ENCODE results near the gene DIS3. TPM values are rescaled to one million over a fixed set of nuclear protein-coding genes. Genes with fewer than 3 reads are reported as not detected.

Gene DIS3, protein sequence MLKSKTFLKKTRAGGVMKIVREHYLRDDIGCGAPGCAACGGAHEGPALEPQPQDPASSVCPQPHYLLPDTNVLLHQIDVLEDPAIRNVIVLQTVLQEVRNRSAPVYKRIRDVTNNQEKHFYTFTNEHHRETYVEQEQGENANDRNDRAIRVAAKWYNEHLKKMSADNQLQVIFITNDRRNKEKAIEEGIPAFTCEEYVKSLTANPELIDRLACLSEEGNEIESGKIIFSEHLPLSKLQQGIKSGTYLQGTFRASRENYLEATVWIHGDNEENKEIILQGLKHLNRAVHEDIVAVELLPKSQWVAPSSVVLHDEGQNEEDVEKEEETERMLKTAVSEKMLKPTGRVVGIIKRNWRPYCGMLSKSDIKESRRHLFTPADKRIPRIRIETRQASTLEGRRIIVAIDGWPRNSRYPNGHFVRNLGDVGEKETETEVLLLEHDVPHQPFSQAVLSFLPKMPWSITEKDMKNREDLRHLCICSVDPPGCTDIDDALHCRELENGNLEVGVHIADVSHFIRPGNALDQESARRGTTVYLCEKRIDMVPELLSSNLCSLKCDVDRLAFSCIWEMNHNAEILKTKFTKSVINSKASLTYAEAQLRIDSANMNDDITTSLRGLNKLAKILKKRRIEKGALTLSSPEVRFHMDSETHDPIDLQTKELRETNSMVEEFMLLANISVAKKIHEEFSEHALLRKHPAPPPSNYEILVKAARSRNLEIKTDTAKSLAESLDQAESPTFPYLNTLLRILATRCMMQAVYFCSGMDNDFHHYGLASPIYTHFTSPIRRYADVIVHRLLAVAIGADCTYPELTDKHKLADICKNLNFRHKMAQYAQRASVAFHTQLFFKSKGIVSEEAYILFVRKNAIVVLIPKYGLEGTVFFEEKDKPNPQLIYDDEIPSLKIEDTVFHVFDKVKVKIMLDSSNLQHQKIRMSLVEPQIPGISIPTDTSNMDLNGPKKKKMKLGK
- 10 to 100 TPM; 16.9 to 33.0 (median 22.1) TPM for total RNA-seq

DNA sequence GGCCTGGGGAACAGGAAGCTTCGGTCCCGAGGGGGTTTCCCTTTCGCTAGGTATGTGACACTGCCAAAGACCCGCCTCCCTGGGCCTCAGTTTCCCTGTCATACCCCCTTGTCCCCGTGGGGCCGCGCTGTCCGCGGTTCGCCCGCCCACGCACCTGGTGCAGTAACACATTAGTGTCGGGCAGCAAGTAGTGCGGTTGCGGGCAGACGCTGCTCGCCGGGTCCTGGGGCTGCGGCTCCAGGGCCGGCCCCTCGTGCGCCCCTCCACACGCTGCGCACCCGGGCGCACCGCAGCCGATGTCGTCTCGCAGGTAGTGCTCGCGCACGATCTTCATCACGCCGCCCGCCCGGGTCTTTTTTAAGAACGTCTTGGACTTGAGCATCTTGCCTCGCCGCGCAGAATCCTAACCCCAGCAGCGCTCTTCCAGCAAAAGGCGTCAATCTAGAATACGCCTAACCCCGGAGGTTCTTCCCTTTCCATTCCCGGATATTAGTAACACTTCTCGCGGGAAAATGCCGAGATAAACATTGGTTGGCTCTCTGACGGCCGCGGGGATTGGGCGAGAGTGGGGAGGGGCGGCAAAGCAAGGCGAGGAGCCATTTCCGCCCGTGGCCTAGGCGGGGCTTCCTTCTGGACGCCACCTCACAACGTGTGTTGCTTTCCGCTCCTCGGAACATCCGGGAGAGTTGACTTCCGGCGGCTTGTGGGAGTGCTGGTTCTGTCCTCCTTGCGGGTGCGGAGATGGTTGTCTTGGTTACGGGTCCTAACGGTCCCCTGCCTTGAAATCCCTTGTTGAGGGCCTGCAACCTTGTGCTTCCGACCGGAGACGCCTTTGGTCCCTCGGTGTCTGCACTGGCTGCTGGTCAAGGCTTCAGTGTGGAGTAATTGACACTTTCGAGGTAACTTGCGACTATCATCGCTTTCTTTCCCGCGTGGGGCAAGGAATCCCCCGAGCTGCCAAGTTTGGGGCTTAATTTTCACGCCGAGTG is at the start of gene DIS3, which contains the start of gene PIBF1:
DIS3 (minus strand) TSS at position 450 of the 989 bp plus-strand sequence; CDS start at position 382, 68 bp downstream.
PIBF1 (plus strand) TSS at position 683 of the 989 bp plus-strand sequence. CDS start 1,337 bp downstream, outside the sequence.
- peak; percentile 92 to 94 for TF ChIP-seq POLR2AphosphoS5 (IDR thresholded peaks at IDR 0.05)
- no peak for TF ChIP-seq EP300 (IDR thresholded peaks at IDR 0.05)
- TF ChIP-seq, protein P1, sequence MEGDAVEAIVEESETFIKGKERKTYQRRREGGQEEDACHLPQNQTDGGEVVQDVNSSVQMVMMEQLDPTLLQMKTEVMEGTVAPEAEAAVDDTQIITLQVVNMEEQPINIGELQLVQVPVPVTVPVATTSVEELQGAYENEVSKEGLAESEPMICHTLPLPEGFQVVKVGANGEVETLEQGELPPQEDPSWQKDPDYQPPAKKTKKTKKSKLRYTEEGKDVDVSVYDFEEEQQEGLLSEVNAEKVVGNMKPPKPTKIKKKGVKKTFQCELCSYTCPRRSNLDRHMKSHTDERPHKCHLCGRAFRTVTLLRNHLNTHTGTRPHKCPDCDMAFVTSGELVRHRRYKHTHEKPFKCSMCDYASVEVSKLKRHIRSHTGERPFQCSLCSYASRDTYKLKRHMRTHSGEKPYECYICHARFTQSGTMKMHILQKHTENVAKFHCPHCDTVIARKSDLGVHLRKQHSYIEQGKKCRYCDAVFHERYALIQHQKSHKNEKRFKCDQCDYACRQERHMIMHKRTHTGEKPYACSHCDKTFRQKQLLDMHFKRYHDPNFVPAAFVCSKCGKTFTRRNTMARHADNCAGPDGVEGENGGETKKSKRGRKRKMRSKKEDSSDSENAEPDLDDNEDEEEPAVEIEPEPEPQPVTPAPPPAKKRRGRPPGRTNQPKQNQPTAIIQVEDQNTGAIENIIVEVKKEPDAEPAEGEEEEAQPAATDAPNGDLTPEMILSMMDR (IDR thresholded peaks at IDR 0.05), result peak in 1 of 3 experiments; percentile 19
- Histone ChIP-seq H3K4me3 (peak within 1 kb of the TSS; percentile 63 to 97 (median 88)), H3K4me1 (peaks cover 31 to 52% (median 43%) of the 10 kb centered on the region in 4 donors), H3K27ac (replicated peaks in 1 of 4) (peak within 1 kb of the TSS; percentile 86 to 94 (median 86)), H3K9me3 (no peaks in the 10 kb centered on the region), H3K27me3 (no peaks in the 10 kb centered on the region), H3K36me3 (peaks cover 0 to 43% (median 12%) of the 10 kb centered on the region in 4 donors)
- DNase-seq (ENCODE audit: extremely low spot score), result peak; percentile 99
- WGBS, result under 1% methylated on average over 36 of the region's 81 CpGs
- intact Hi-C loops (cut with DNase I), result loop anchor here (5.0 kb wide), 1 partner anchor 54 kb away; the partner anchor contains the start of genes BORA and MZT1

DNA sequence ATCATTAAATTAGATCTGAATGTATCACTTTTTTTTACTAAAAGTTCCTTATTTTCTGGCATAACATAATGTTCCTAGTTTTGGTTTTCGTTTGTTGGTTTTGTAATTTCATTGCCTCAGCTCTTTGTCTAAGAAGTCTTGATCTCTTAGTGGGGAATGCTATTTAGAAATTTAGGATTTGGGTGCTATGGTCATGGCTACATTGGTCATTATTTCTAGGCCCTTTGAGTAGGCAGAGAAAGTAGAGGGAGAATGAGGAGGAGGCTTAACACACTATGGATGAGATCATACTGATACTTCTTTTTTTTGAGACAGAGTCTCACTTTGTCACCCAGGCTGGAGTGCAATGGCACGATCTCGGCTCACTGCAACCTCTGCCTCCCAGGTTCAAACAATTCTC is 42.0 kb upstream of the DIS3 start:
- WGBS, result 94% methylated on average over 3 of the region's 3 CpGs
- Histone ChIP-seq H3K9me3 (no peaks in the 10 kb centered on the region), H3K27me3 (no peaks in the 10 kb centered on the region), H3K4me3 (no peak overlapping the region), H3K27ac (replicated peaks in 1 of 4) (no peak overlapping the region), H3K4me1 (peaks cover 0 to 14% (median 10%) of the 10 kb centered on the region in 4 donors), H3K36me3 (peaks cover 7 to 40% (median 17%) of the 10 kb centered on the region in 4 donors)
- DNase-seq (ENCODE audit: extremely low spot score), result no peak
- intact Hi-C loops (cut with DNase I), result no loop called here
- TF ChIP-seq POLR2A (IDR thresholded peaks at IDR 0.05; ENCODE audit: low read depth) (no peak), POLR2AphosphoS5 (IDR thresholded peaks at IDR 0.05) (no peak)
- TF ChIP-seq, protein P1 (IDR thresholded peaks at IDR 0.05), result no peak

DNA sequence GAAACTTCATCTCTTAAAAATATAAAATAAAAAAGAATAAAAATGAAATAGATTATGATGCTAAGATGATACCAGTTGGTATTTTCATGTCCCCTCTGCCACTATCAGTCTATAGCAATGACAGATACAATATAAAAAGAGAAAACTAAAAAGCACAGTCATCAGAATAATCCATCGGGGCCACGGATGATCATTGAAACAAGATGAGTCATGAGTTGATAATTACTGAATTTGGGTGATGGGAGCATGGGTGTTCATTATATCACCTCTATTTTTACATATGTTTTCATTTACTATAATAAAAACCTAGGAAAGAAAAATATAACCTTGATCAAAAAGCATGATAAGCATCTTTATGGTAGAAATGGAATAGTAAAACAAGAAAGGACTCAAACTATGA is 41.4 kb upstream of the DIS3 start:
- TF ChIP-seq, protein P1 (IDR thresholded peaks at IDR 0.05), result no peak
- TF ChIP-seq POLR2AphosphoS5 (IDR thresholded peaks at IDR 0.05) (no peak), POLR2A (IDR thresholded peaks at IDR 0.05; ENCODE audit: low read depth) (no peak), EP300 (IDR thresholded peaks at IDR 0.05) (no peak)
- Histone ChIP-seq H3K27ac (replicated peaks in 1 of 4) (no peak overlapping the region), H3K4me1 (peaks cover 0 to 14% (median 10%) of the 10 kb centered on the region in 4 donors), H3K36me3 (peaks cover 7 to 34% (median 14%) of the 10 kb centered on the region in 4 donors), H3K27me3 (no peaks in the 10 kb centered on the region), H3K4me3 (no peak overlapping the region), H3K9me3 (no peaks in the 10 kb centered on the region)
- intact Hi-C loops (cut with DNase I), result no loop called here
- no peak for DNase-seq (ENCODE audit: extremely low spot score)
- WGBS, result 93% methylated on average over 2 of the region's 2 CpGs

DNA sequence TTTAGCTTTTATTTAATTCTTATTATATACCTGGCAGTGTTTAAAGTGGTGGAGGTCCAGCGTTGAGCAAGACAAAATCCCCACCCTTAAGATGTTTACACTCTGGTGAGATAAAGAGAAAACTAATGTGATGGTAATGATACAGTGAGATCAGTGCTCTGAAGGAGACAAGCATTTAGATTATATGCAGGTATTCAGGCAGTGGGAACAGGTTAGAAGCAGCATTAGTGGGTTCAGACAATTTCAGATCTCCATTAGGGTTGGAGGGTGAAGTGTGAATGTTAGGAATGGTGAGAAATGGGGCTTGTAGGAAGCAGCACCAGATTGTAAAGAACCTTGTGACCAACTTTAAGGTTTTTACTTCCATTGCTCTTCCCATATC is 39.2 kb upstream of the DIS3 start:
- no peaks in the 10 kb centered on the region for H3K9me3 ChIP-seq
- TF ChIP-seq POLR2A (IDR thresholded peaks at IDR 0.05; ENCODE audit: low read depth) (no peak), EP300 (IDR thresholded peaks at IDR 0.05) (no peak), POLR2AphosphoS5 (IDR thresholded peaks at IDR 0.05) (no peak)
- TF ChIP-seq, protein P1 (IDR thresholded peaks at IDR 0.05), result no peak
- peaks cover 0 to 21% (median 9%) of the 10 kb centered on the region in 4 donors for H3K36me3 ChIP-seq
- 39% methylated on average over 1 of the region's 1 CpG for WGBS
- H3K27me3 ChIP-seq, result no peaks in the 10 kb centered on the region
- no peak for DNase-seq (ENCODE audit: extremely low spot score)
- peaks cover 0 to 14% (median 10%) of the 10 kb centered on the region in 4 donors for H3K4me1 ChIP-seq
- no peak overlapping the region for H3K27ac ChIP-seq (replicated peaks in 1 of 4)
- intact Hi-C loops (cut with DNase I), result no loop called here
- no peak overlapping the region for H3K4me3 ChIP-seq

Measured in esophagus muscularis mucosa (tissue), 4 donors.